HepG2 (cell line): ENCODE data around the gene FAM83E. TPM values are rescaled to one million over a fixed set of nuclear protein-coding genes. Genes with fewer than 3 reads are reported as not detected.
A peak's percentile ranks its signal among the peaks of the same experiment; 100 is the strongest.

Source experiments
- CREB1 ChIP-seq, 2 experiments: fragments of 450-650 bp in 1 of 2; IDR thresholded peaks; 2 replicates each; pipeline ENCODE4 v1.6.1; 2016 to 2017; ENCODE audit warnings: control low read depth in 1 of 2, mild to moderate bottlenecking in 1 of 2, missing compliant biosample characterization in 1 of 2, missing genetic modification characterization in 1 of 2
- GLI4 ChIP-seq: sonication (generic); formaldehyde crosslinking; IDR thresholded peaks from 2 replicates; pipeline ENCODE4 v1.5.1; 2020; ENCODE audit warnings: missing genetic modification reagents, mild to moderate bottlenecking, moderate library complexity, borderline replicate concordance
- IRF9 ChIP-seq: sonication (generic); formaldehyde crosslinking; IDR thresholded peaks from 2 replicates; pipeline ENCODE4 v1.8.0; 2022; ENCODE audit warnings: missing genetic modification reagents, mild to moderate bottlenecking, borderline replicate concordance
- KLF6 ChIP-seq: IDR thresholded peaks from 2 replicates; pipeline ENCODE4 v1.8.0; 2016; ENCODE audit warnings: missing biosample characterization, missing genetic modification reagents
- MAF1 ChIP-seq: sonication (generic); formaldehyde crosslinking; IDR thresholded peaks from 2 replicates; pipeline ENCODE4 v1.5.0; 2020; ENCODE audit warnings: missing genetic modification reagents, borderline replicate concordance
- NR0B2 ChIP-seq: sonication (generic); formaldehyde crosslinking; IDR thresholded peaks from 2 replicates; pipeline ENCODE4 v1.4.0; 2020; ENCODE audit warnings: mild to moderate bottlenecking, missing genetic modification reagents
- RFX5 ChIP-seq: IDR thresholded peaks from 2 replicates; pipeline ENCODE4 v1.6.1; 2011; ENCODE audit warnings: low read depth, low read length, improper control_type of control experiment
- RFXANK ChIP-seq: IDR thresholded peaks from 2 replicates; pipeline ENCODE4 v1.6.1; 2016
- RNF219 ChIP-seq: sonication (generic); formaldehyde crosslinking; IDR thresholded peaks from 2 replicates; pipeline ENCODE4 v1.5.0; 2020; ENCODE audit warnings: mild to moderate bottlenecking, missing genetic modification reagents
- TRAFD1 ChIP-seq: sonication (generic); formaldehyde crosslinking; IDR thresholded peaks from 2 replicates; pipeline ENCODE4 v1.5.1; 2020; ENCODE audit warnings: missing genetic modification reagents, mild to moderate bottlenecking, borderline replicate concordance
- ZFP37 ChIP-seq: sonication (generic); formaldehyde crosslinking; IDR thresholded peaks from 2 replicates; pipeline ENCODE4 v1.4.0; 2020; ENCODE audit warnings: missing genetic modification reagents, borderline replicate concordance
- ZNF33A ChIP-seq: sonication (generic); formaldehyde crosslinking; IDR thresholded peaks from 2 replicates; pipeline ENCODE4 v1.5.1; 2020; ENCODE audit warnings: missing genetic modification reagents, mild to moderate bottlenecking, moderate library complexity, borderline replicate concordance
- ZNF574 ChIP-seq: sonication (generic); formaldehyde crosslinking; IDR thresholded peaks from 2 replicates; pipeline ENCODE4 v1.4.0; 2020; ENCODE audit warnings: missing genetic modification reagents
- ZNF607 ChIP-seq: sonication (generic); formaldehyde crosslinking; IDR thresholded peaks from 2 replicates; pipeline ENCODE4 v1.5.1; 2020; ENCODE audit warnings: missing genetic modification reagents, mild to moderate bottlenecking, borderline replicate concordance
- ZNF672 ChIP-seq: sonication (generic); formaldehyde crosslinking; IDR thresholded peaks from 2 replicates; pipeline ENCODE4 v1.8.1; 2022; ENCODE audit warnings: missing genetic modification reagents
- ZNF724P ChIP-seq: sonication (generic); formaldehyde crosslinking; IDR thresholded peaks from 2 replicates; pipeline ENCODE4 v1.8.0; 2022; ENCODE audit warnings: missing genetic modification reagents, borderline replicate concordance
- polyA plus RNA-seq, 8 experiments: library from polyadenylated mRNA; depleted of rRNA in 3 of 8; stranded (reverse) in 7 of 8; unstranded in 1 of 8; fragments of >200 nt; fragmentation: Illumina TruSeq in 4 of 8; extraction: Trizol in 4 of 8; gene quantifications; 2 replicates each; pipeline versions ENCODE4 v1.2.1 to v1.2.3, GENCODE V29; 2011 to 2016; ENCODE audit warnings: low read depth in 4 of 8, missing spikeins in 1 of 8, mixed read lengths in 1 of 8; ENCODE audit not compliant: insufficient read depth in 1 of 8
- total RNA-seq, 5 experiments: library from RNA; depleted of rRNA; stranded (reverse); fragments of >200 nt; fragmentation: Illumina TruSeq; extraction: Trizol; gene quantifications; 2 replicates each; pipeline ENCODE4 v1.2.3, GENCODE V29; 2016; ENCODE audit warnings: low read depth in 1 of 5

FAM83E gene
- total and polyA plus RNA-seq, 2 of the 13 experiments (the other 11 are each of a cell fraction or from before 2014, with no cell fraction given), result 0.18 to 0.60 TPM

GRCh38 chr19:48659768-48660167 is 44.9 kb upstream of the FAM83E start (continued):
- TF ChIP-seq ZNF574 (CRISPR knock-in tag) (no peak), GLI4 (no peak), IRF9 (CRISPR knock-in tag) (no peak), ZFP37 (CRISPR knock-in tag) (no peak), CREB1 (IDR thresholded peaks at IDR 0.05) (no peak), CREB1 (CRISPR knock-in tag; IDR thresholded peaks at IDR 0.05) (peak; percentile 65), ZNF672 (no peak), KLF6 (CRISPR knock-in tag) (no peak), NR0B2 (CRISPR knock-in tag) (no peak), TRAFD1 (no peak), ZNF33A (no peak), ZNF607 (CRISPR knock-in tag) (no peak), RNF219 (CRISPR knock-in tag) (no peak), RFX5 (peak; percentile 97), ZNF724P (no peak), RFXANK (CRISPR knock-in tag) (peak; percentile 92), MAF1 (CRISPR knock-in tag) (no peak)
